Coronary artery (tissue), 2 donors: Measurements from ENCODE around the gene LCLAT1.
A peak's percentile ranks its signal among the peaks of the same experiment; 100 is the strongest.

ENCODE experiments used
- DNase-seq: peaks from one replicate; pipeline ENCODE4 v3.0.0-alpha.2; 2017; ENCODE audit warnings: low spot score
- H3K27ac ChIP-seq, 2 donors: fragments of 200-600 bp; sonication (generic); one replicate each; pipeline ENCODE4 v1.5.1; 2016 to 2019
- H3K4me3 ChIP-seq: fragments of 200-600 bp; sonication (generic); 2 replicates; pipeline ENCODE4 v1.5.1; 2016; ENCODE audit warnings: mild to moderate bottlenecking, moderate library complexity
- TF ChIP-seq, protein P1 (sequence below): fragments of 200-600 bp; sonication (generic); IDR thresholded peaks from one replicate; pipeline ENCODE4 v1.5.1; 2019; ENCODE audit warnings: antibody characterized with exemption

Gene LCLAT1

DNA sequence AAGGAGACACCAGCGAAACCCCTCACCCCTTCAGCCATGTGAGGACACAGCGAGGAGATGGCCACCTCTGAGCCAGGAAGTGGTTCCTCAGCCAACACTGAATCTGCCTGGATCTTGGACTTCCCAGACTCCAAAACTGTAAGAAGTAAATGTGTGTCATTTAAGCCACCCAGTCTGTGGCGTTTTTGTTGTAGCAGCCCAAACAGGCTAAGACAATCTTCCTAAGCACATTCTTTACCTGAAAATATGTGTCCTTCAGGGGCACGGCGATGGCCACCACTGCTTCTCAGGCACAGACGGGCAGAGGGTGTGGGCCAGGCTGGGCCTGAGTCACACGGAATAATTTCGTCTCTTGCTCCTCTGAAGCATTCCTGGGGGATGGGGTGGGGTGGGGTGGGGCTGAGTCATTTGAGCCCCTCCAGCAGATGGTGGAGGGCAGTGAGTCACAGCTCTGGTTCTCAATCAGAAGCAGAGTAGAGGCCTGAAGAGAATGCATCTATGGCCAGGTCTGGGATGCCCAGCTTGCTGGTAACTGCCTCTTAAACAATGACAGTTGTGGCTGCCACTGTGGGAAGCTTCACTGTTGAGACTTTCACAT is 217.8 kb downstream of the LCLAT1 start:
- Histone ChIP-seq H3K27ac (peak overlapping the region in 1 of 2 donors; percentile 28), H3K4me3 (no peak overlapping the region)
- TF ChIP-seq, protein P1, sequence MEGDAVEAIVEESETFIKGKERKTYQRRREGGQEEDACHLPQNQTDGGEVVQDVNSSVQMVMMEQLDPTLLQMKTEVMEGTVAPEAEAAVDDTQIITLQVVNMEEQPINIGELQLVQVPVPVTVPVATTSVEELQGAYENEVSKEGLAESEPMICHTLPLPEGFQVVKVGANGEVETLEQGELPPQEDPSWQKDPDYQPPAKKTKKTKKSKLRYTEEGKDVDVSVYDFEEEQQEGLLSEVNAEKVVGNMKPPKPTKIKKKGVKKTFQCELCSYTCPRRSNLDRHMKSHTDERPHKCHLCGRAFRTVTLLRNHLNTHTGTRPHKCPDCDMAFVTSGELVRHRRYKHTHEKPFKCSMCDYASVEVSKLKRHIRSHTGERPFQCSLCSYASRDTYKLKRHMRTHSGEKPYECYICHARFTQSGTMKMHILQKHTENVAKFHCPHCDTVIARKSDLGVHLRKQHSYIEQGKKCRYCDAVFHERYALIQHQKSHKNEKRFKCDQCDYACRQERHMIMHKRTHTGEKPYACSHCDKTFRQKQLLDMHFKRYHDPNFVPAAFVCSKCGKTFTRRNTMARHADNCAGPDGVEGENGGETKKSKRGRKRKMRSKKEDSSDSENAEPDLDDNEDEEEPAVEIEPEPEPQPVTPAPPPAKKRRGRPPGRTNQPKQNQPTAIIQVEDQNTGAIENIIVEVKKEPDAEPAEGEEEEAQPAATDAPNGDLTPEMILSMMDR, result no peak
- no peak for DNase-seq

DNA sequence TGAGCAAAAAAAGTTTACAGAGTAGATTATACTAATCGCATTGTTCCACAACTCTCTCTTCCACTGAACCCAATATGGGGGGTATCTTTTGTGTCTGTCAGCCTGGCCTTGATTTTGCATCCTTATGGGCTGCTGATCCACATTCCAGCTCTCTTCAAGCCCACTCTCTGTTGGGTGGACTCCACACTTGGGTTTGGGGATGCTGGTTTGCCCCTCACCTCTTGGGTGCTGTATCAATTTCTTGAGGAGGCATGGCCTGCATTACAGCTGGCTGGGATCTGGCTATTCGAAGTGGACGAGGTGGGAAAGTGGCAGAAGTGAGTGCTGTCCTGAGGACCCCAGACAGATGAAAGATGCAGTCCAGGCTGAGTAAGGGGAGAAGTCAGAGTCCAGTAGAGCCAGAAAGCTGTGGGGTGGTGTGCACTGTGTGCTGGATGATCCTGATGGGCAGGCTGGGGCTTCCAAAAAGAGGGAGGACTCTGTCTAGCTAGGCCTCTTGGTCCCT is 218.8 kb downstream of the LCLAT1 start:
- TF ChIP-seq, protein P1, result no peak
- no peak for DNase-seq
- no peak overlapping the region for H3K4me3 ChIP-seq
- H3K27ac ChIP-seq, result peak overlapping the region; percentile 12 to 17

DNA sequence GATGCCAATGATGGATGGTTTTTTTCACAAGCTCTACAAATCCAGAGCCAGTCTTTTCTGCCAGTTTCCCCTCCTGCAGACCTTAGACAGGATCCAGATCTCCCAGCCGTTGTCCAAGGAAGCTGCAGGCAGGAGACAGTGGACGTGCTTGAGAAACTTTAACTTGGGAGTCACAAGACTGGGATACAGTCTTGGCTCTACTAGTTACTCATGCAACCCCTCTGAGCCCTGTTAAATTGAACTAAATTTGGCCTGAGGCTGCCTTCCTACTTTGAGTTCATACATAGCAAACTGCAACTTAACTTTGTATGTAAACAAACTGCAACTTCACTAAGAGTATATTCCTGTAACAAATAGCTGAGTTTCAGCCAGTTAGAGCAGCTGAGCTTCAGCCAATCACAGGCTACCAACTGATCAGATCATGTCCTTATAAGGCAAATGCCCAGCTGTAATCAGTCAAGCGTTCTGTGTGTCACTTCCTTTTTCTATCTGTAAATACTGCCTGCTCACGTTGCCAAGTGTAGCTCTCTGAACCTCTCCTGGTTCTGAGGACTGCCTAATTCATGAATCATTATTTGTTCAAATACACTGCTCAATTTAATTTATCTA is 219.3 kb downstream of the LCLAT1 start:
- Histone ChIP-seq H3K4me3 (no peak overlapping the region), H3K27ac (peak overlapping the region; percentile 12 to 17)
- TF ChIP-seq, protein P1, result no peak
- DNase-seq, result no peak

DNA sequence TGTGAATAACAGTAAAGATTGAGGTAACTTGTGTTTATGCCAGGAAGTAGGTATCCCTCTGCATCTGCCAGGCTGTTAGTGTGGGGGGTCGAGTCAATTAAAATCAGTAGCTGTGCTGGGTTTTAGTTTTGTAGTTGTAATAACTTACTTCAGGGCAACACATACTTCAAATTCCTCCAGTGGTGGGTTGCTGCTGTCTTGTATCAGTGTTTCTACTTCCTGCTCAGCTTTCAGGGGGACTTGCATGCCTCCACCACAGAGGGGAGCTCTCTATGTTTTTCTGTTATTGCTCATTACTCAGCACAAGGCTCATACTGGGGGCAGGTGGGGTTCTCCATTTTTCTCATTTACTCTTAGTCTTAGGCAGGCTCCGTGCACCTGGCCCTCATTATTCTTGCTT is 223.4 kb downstream of the LCLAT1 start:
- Histone ChIP-seq H3K4me3 (no peak overlapping the region), H3K27ac (no peak overlapping the region)
- no peak for DNase-seq
- TF ChIP-seq, protein P1, result no peak

DNA sequence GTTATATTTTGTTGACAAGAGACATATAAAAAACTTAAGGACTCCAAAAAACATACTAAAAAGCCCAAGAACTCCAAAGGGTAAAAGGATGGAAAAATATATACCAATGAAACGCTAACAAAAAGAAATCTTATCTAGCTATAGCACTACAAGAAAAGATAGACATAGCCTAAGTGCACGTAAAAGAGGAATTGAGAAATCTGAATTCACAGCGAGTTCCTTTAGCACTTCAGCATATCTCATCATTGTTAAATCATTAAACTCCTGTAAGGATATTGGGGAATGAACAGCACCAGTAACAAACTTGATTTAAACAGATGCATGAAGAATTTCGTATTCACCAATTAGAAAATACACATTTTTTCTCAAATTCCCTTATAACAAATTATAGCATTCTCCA is 226.1 kb downstream of the LCLAT1 start:
- Histone ChIP-seq H3K27ac (no peak overlapping the region), H3K4me3 (no peak overlapping the region)
- TF ChIP-seq, protein P1, result no peak
- DNase-seq, result no peak

DNA sequence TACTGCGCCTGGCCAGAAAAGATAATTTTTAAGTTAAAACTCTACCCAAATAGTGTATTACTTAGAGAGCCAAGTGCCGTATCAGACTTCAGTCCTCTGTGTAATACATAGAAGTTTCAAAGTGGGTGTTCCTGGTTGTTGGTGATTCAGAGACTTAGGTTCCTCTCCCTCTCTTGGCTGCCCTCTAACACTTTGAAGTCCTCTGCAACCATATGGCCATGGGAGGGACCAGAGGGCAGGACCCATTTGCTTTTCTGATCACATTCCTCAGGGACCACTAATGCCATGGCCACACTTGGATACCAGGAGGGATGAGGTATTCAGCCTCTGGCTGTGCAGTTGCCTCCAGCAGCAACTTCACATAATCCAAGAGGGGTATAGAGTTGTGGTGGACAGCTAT is 228.7 kb downstream of the LCLAT1 start:
- no peak overlapping the region for H3K4me3 ChIP-seq
- TF ChIP-seq, protein P1, result no peak
- no peak overlapping the region for H3K27ac ChIP-seq
- no peak for DNase-seq

DNA sequence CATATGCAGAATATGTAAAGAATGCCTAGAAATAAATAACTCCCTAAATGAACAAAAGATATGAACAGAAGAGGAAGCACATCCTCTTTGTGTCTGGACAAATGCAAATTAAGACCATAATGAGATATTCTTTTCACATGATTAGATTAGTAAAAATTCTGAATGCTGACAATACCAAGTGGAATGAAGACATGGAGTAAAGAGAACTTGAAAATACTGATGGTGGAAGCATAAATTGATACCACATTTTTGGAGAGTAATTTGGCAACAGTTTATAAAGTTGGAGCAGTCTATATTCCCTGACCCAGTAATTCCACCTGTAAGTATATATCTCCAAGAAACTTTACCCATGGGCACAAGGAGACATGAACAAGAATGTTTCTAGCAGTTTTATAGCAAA is 230.2 kb downstream of the LCLAT1 start:
- H3K27ac ChIP-seq, result no peak overlapping the region
- no peak for DNase-seq
- no peak overlapping the region for H3K4me3 ChIP-seq
- TF ChIP-seq, protein P1, result no peak
